Activated CD8-positive, alpha-beta memory T cell treated with anti-CD3 and anti-CD28 coated beads, Interleukin-2, amount 50 U/mL, for 1 hour (primary cell): ENCODE measurements around the gene TUBB6.

Source experiments
- DNase-seq: peaks from one replicate; pipeline ENCODE4 v3.0.0-alpha.2; 2020; ENCODE audit errors: extremely low read depth

The TUBB6 gene

GRCh38 chr18:12291161-12291560 is 16.9 kb upstream of the TUBB6 start:
- no peak for DNase-seq

GRCh38 chr18:12291690-12292089 is 16.4 kb upstream of the TUBB6 start:
- DNase-seq = no peak

GRCh38 chr18:12293831-12294230 is 14.2 kb upstream of the TUBB6 start:
- no peak for DNase-seq

- DNase-seq = no peak
Measured at GRCh38 chr18:12295389-12296086, 12.5 kb upstream of the TUBB6 start.

GRCh38 chr18:12296087-12296403 is 12.0 kb upstream of the TUBB6 start:
- DNase-seq = no peak

- no peak for DNase-seq
Measured at GRCh38 chr18:12296457-12296856, 11.6 kb upstream of the TUBB6 start.

GRCh38 chr18:12299862-12300261 is 8.2 kb upstream of the TUBB6 start:
- no peak for DNase-seq

GRCh38 chr18:12301263-12302005 is 6.6 kb upstream of the TUBB6 start:
- DNase-seq = no peak

GRCh38 chr18:12302391-12303147 is 5.5 kb upstream of the TUBB6 start:
- DNase-seq = no peak

- no peak for DNase-seq
Measured at GRCh38 chr18:12304351-12305210, 3.5 kb upstream of the TUBB6 start.

- DNase-seq = no peak
Measured at GRCh38 chr18:12305211-12305610, 2.8 kb upstream of the TUBB6 start.

- no peak for DNase-seq
Measured at GRCh38 chr18:12305930-12306629, 2.0 kb upstream of the TUBB6 start.

GRCh38 chr18:12306752-12307700 is 1.0 kb upstream of the TUBB6 start:
- no peak for DNase-seq

GRCh38 chr18:12308386-12309100 is 502 bp downstream of the TUBB6 start:
- no peak for DNase-seq

GRCh38 chr18:12309683-12310198 is 1.7 kb downstream of the TUBB6 start:
- no peak for DNase-seq

GRCh38 chr18:12310762-12311161 is 2.7 kb downstream of the TUBB6 start:
- no peak for DNase-seq

GRCh38 chr18:12312976-12313375 is 4.9 kb downstream of the TUBB6 start:
- no peak for DNase-seq

GRCh38 chr18:12313530-12314245 is 5.6 kb downstream of the TUBB6 start:
- DNase-seq = no peak
